ENCODE results near the gene NOP10. TPM values are rescaled to one million over a fixed set of nuclear protein-coding genes. Genes with fewer than 3 reads are reported as not detected.

Gene NOP10
- total and polyA plus RNA-seq, 2 of the 13 experiments (the other 11 are each of a cell fraction or from before 2014, with no cell fraction given), result 239 to 369 TPM

DNA sequence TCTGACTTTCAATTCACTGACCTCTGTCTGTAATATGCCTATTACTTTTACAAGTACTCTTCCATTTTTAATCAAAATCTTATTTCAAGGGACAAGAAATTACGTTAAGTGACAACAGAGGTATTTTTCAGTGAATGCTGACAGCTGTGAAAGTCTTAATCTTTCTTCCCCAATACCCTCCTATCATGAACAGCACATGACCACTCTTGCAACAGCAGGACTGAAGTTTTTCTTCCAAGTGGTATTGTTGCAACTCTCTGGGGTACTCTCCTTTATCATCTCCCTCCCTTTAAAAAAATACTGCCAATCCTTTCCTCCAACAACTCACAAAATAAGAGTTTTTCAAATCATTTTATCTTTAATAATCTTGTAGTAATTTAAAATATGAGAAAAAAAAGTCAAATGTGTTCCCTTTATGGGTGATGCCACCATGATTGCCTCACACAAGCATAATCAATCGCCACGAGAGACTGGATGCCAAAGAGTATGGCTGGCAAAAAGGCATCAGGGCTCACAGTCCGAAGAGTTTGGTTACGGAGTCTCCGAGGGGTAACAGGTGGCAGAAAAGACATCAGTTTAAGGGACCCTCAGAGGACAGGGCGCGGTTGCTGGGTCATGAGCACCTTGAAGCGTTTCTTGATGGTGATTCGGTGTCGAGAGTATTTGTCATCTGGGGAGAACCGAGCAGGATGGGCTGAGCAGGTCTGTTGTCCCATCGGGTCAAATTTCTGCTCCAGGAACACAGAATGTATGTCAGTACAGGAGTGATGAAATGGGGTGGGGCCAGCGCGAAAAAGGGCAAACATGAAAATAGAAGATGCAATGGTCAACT is 1.3 kb downstream of the NOP10 start:
- POLR2A ChIA-PET, result interaction anchor here (0.9 to 1.6 kb wide), 2 partner anchors 132 to 240 kb away, joined by 3 to 7 read pairs; partner anchors contain the start of genes EMC7, KATNBL1 and PGBD4
- FAIRE-seq (no peak), ATAC-seq (no peak), DNase-seq (ENCODE audit: low spot score) (no peak)
- H3K27ac ChIP-seq (ENCODE audit: extremely low read length, insufficient read depth, low read length), result peak overlapping the region; percentile 84
- peaks cover 19% of the 10 kb centered on the region for H3K79me2 ChIP-seq (ENCODE audit: insufficient read depth, low read length)
- CTCF ChIA-PET (ENCODE audit: low intra/inter-chr PET ratio, low total read pairs), result no interaction called here
- peaks cover 0 to 3% of the 10 kb centered on the region in 2 experiments; a peak in 1 of 5 replicates for H3K36me3 ChIP-seq (replicated peaks in 1 of 2; ENCODE audit: control insufficient read depth in 1 of 2, insufficient read depth in 2 of 2, low read length in 2 of 2)
- BruUV-seq (replicated peaks), result TSS peak; percentile 76
- no peaks in the 10 kb centered on the region for H4K20me1 ChIP-seq (ENCODE audit: insufficient read depth, low read length)
- H3K9me3 ChIP-seq (ENCODE audit: low read length), result no peaks in the 10 kb centered on the region
- H3K9ac ChIP-seq (ENCODE audit: insufficient read depth, low read depth, low read length), result peak overlapping the region; percentile 91; the same call in 1 of the 2 replicates
- H3K4me2 ChIP-seq (ENCODE audit: low read depth, low read length), result peak overlapping the region; percentile 75
- H2AFZ ChIP-seq (ENCODE audit: low read length), result no peak overlapping the region
- 91% methylated on average over 15 of the region's 15 CpGs for WGBS (ENCODE audit: low lambda C conversion rate)
- TF ChIP-seq, protein P1, sequence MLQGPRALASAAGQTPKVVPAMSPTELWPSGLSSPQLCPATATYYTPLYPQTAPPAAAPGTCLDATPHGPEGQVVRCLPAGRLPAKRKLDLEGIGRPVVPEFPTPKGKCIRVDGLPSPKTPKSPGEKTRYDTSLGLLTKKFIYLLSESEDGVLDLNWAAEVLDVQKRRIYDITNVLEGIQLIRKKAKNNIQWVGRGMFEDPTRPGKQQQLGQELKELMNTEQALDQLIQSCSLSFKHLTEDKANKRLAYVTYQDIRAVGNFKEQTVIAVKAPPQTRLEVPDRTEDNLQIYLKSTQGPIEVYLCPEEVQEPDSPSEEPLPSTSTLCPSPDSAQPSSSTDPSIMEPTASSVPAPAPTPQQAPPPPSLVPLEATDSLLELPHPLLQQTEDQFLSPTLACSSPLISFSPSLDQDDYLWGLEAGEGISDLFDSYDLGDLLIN (CRISPR knock-in tag; IDR thresholded peaks at IDR 0.05; ENCODE audit: borderline replicate concordance), result no peak
- TF ChIP-seq HMGA1 (CRISPR knock-in tag; conservative IDR thresholded peaks at IDR 0.05), result no peak
- no peak for TF ChIP-seq ZC3H4 (CRISPR knock-in tag; IDR thresholded peaks at IDR 0.05; ENCODE audit: borderline replicate concordance)
- TF ChIP-seq FOXP1 (IDR thresholded peaks at IDR 0.05), result no peak
- TF ChIP-seq FOXP1 (CRISPR knock-in tag; IDR thresholded peaks at IDR 0.05), result no peak
- TF ChIP-seq ZBTB38 (CRISPR knock-in tag; IDR thresholded peaks at IDR 0.05), result 0 out of 2 replicates have a peak, but pooled peaks have one; percentile 28
- no peak for TF ChIP-seq CTCF (CRISPR knock-in tag; IDR thresholded peaks at IDR 0.05)
- intact Hi-C loops (cut with micrococcal nuclease; ENCODE audit: unreplicated experiment), result loop anchor here (2.0 to 10.0 kb wide), 2 partner anchors 23 to 237 kb away; partner anchors contain the start of genes EMC7 and PGBD4
- in situ Hi-C loops (cut with HindIII; ENCODE audit: extremely low pct_ligation_motif_present, low pct_unique_long_range_greater_than_20kb), result no loop called here
- H3K4me3 ChIP-seq (replicated peaks in 1 of 3; ENCODE audit: insufficient read depth in 1 of 3, low read depth in 2 of 3, low read length in 3 of 3), result peak overlapping the region; percentile 89 to 95 (median 93)
- H3K27me3 ChIP-seq (ENCODE audit: control insufficient read depth in 1 of 2, insufficient read depth in 2 of 2, low read length in 2 of 2), result no peaks in the 10 kb centered on the region; a peak in 1 of 5 replicates
- H3K4me1 ChIP-seq (ENCODE audit: insufficient read depth, low read length), result peaks cover 22% of the 10 kb centered on the region
